Measurements from ENCODE around the gene PLRG1.
A peak's percentile ranks its signal among the peaks of the same experiment; 100 is the strongest.

Gene PLRG1

DNA sequence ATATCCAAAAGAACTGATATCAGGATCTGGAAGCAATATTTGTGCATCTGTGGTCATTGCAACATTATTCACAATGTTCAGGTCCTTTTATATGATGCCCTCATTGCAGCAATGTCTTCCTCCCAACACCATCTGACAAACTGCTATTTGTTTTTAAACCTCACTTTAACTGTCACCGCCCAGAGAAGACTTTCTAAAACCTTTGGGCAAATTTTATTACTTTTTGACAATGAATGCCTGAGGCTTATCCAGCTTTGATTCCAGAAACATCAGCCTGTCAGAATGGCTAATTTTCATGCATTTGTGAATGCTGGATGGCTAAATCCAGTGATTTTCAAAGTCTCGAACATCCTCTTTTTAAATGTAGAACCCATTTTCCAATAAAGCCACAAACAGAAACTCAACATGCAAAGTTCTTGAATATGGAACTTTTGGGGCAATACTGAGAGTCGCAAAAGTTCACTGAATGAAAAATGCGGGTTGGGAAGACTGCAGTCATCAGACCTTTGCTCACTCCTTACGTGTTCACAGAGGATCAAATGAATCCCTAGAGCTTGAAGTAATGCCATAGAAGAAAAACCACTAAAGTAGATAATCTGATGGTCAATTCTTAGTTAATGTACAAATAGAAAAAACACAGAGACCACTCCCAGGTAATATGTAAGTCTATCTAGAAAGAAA is 23.1 kb upstream of the PLRG1 start:
- DNase-seq, result no peak

DNA sequence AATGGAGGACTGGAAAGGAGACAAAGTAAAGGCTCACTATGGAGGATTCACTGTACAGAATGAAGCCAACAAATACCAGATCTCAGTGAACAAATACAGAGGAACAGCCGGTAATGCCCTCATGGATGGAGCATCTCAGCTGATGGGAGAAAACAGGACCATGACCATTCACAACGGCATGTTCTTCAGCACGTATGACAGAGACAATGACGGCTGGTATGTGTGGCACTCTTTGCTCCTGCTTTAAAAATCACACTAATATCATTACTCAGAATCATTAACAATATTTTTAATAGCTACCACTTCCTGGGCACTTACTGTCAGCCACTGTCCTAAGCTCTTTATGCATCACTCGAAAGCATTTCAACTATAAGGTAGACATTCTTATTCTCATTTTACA is 19.4 kb upstream of the PLRG1 start:
- DNase-seq, result no peak

DNA sequence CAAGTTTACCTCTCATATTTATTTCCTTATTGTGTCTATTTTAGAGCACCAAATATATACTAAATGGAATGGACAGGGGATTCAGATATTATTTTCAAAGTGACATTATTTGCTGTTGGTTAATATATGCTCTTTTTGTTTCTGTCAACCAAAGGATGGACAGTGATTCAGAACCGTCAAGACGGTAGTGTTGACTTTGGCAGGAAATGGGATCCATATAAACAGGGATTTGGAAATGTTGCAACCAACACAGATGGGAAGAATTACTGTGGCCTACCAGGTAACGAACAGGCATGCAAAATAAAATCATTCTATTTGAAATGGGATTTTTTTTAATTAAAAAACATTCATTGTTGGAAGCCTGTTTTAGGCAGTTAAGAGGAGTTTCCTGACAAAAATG is 18.8 kb upstream of the PLRG1 start:
- DNase-seq, result no peak

DNA sequence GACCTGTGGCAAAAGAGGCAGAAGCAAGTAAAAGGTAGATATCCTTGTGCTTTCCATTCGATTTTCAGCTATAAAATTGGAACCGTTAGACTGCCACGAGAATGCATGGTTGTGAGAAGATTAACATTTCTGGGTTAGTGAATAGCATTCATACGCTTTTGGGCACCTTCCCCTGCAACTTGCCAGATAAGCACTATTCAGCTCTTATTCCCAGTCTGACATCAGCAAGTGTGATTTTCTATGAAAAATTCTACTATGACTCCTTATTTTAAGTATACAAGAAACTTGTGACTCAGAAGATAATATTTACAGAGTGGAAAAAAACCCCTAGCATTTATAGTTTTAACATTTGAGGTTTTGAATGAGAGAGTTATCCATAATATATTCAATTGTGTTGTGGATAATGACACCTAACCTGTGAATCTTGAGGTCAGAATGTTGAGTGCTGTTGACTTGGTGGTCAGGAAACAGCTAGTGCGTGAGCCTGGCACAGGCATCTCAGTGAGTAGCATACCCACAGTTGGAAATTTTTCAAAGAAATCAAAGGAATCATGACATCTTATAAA is 16.5 kb upstream of the PLRG1 start:
- DNase-seq, result no peak

DNA sequence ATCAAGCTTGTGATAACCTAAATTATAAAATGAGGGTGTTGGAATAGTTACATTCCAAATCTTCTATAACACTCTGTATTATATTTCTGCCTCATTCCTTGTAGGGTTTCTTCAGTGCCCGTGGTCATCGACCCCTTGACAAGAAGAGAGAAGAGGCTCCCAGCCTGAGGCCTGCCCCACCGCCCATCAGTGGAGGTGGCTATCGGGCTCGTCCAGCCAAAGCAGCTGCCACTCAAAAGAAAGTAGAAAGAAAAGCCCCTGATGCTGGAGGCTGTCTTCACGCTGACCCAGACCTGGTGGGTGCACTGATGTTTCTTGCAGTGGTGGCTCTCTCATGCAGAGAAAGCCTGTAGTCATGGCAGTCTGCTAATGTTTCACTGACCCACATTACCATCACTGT is 15.5 kb upstream of the PLRG1 start:
- no peak for DNase-seq

DNA sequence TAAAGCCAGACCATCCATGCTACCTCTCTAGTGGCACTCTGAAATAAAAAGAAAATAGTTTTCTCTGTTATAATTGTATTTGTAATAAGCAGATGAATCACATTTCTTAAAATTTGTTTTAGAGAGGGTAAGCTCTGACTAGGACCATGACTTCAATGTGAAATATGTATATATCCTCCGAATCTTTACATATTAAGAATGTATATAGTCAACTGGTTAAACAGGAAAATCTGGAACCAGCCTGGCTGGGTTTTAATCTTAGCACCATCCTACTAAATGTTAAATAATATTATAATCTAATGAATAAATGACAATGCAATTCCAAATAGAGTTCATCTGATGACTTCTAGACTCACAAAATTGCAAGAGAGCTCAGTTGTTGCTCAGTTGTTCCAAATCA is 14.1 kb upstream of the PLRG1 start:
- DNase-seq, result no peak

DNA sequence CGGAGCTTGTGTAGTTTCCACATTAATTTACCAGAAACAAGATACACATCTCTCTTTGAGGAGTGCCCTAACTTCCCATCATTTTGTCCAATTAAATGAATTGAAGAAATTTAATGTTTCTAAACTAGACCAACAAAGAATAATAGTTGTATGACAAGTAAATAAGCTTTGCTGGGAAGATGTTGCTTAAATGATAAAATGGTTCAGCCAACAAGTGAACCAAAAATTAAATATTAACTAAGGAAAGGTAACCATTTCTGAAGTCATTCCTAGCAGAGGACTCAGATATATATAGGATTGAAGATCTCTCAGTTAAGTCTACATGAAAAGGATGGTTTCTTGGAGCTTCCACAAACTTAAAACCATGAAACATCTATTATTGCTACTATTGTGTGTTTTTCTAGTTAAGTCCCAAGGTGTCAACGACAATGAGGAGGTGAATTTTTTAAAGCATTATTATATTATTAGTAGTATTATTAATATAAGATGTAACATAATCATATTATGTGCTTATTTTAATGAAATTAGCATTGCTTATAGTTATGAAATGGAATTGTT is 12.6 kb upstream of the PLRG1 start, which contains the start of gene FGB:
Gene FGB (plus strand): TSS at position 315 of the 558 bp plus-strand sequence. CDS start 8 bp downstream, at position 323.
- no peak for DNase-seq

DNA sequence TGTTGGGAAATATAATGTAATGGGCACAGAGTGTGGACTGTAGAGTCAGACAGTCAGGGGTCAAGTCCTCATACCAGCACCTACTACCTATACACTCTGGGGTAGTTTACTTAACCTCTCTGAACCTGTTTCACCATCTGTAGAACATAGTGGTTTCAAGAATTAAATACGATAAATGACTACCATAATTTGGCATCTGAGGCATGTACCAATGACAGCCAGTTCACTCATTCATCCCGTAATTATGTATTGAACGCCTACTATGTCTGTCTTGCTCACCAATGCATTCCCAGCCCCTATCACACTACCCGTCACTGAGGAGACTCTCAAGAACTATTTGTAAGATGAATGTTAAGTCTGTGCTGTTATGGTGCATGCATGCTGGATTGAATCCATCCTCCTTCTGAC is 10.6 kb upstream of the PLRG1 start:
- DNase-seq, result no peak

DNA sequence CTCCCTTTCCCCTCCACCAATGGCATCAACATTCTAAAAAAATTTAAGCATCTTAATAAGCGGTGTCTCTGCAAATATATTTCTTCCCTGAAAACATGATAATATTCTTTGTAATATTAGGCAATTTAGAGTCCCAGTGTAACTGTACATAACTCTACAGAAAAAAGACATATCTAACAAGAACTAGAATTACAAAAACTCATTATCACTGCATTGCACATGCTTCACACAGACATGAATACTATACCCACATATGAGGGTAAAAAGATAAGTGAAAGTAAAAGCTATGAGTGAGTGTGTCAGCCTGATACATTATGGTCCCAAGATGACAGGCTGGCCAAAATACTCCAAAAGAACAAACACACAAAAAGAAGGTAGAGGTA is 10.2 kb upstream of the PLRG1 start:
- no peak for DNase-seq

DNA sequence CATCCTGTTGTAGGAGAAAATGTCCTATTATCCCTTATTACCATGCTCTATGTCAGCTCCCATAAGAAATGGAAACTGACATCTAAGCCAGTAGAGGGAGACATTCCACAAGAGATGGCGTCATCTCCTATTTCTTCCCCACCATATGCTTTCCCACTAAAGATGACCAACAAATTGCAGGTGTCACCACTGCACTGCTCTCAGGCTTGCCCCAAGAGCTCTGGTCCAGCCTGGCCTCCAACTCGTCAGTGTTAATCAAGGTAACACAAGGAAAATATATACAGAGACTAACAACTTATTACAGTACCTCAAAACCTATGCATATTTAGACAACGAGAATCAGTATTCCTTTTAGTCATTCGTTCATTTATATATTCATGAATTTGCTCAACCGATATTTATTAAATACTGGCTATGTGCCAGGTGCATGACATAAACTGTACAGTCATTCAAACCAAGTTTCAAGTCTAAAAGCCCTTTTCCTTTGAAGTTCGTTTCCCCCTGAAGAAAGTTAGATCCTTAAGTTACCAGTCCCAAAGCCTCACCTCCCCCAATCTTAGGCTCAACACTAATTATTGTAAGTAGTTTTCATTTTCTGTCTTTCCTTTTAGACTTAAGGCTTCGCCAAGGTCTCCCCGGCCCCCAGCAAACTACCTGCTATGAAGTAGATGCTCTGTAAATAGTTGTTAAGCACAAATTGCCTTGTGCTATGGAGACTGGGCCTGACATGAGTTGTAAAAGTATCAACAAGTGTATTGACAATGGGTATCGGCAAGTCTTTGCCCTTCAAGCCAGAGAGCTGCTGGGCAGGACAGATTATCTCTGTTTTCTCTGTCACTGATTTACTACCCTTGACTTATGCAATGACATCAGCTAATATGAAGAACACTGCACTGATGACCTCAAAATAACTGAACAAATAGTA is 9.6 kb upstream of the PLRG1 start:
- DNase-seq, result no peak

DNA sequence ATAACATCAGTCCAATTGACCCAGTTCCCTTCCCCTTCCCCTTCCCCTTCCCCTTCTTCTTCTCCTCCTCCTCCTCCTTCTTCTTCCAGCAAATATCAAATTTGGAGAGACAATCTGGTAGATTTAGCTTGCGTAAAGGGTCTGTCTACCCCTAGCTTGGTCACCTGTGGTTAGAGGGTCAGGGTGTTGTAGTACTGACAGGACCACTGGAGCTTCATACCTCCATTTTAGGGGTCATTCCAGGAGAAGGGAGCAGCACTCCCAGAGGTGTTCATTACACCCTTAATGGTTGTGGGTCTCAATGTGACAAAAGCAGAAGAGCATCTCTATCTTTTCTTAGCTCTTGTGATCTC is 8.9 kb upstream of the PLRG1 start:
- DNase-seq, result no peak

DNA sequence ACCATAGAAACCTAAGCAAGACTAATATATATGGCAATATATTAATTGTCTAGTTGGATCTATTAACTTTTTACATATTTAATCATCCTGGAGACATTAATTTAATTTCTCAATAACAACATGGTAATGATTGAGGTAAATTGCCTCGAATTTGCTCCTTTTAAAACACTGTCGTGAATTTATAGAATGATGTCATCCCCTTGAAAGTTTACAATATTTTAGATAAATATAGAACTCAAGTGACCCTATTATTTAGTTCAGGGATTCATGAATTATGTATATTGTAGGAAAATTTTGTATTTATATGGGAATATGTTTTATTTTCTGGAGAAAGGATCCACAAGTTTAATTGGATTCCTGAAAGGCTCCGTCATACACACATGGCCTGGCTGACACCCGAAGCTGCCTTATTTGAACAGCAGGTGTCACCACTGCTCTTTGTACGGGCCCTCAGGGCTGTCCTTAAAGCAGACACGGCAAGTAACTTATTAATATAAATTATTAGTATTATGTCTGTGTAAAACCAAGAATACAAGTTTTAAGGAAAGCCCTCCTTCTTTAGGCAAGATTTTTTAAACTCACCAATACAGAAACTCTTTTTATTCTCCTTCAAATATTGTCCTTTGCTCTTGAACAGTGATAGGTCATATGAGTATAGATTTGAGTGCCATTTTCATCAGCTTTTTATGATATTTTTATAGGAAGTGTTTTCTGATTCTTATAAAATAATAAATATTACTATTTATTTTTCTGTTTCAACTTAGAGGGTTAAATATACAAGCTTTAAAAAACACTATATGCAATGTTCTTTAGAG is 1.9 kb upstream of the PLRG1 start:
- peak; percentile 82 for DNase-seq

DNA sequence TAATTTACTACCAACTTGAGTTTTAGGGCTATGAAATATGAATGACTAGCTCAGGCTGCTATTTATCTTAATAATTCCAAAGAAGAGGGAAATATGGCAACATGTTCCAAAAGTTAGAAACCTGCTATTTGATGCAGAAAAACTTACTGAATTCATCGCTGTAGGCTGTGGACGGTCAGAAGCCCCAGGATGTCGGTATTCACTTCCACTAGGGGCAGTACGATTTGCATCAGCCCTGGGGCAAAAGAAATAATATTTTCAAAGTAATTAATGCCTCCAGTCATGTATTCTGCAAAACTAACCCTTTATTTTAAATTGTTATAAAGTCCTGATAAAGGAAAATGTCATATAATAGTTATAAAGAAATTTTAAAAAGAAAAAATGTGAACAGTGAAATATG is 4.5 kb downstream of the PLRG1 start:
- DNase-seq, result no peak

DNA sequence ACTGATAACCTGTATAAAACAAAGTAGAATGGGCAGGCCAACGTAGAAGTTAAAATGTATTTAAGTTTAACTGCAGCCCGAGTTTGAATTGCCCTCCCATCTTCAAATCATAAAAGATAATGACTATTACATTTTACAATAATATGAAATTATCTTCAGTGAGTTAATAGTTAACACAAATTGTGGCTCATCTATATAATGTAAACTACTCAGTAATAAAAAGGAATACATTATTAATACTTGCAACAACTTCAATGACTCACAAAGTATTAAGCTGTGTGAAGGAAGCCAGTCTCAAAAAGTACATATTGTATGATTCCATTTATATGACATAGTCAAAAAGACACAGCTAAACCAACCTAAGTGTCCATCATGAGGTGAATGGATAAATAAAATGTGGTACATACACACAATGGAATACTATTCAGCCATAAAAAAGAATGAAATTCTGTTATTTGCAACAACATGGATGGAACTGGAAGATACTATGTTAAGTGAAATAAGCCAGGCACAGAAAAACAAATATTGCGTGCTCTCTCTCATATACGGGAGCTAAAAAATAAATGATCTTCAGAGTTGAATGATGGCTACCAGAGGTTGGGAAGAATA is 7.8 kb downstream of the PLRG1 start:
- no peak for DNase-seq

DNA sequence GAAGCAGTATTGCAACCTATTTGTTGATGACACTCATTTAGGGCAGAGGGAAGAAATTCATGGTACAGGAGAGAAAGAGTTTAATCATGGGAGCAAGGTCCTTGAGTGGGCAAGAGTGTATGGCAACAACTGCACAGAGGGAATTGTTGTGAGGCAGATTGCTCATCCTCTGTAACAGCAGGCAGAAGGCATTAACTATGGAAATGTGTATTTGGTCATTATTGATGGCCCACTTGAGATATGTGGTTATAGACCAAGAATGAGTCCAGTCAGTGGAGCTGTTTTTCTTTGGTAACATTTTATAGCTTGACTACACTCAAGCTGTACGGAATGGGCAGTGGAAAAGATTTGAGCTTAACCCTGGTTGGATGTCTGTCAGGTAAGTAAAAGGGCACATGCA is 15.9 kb downstream of the PLRG1 start:
- no peak for DNase-seq

DNA sequence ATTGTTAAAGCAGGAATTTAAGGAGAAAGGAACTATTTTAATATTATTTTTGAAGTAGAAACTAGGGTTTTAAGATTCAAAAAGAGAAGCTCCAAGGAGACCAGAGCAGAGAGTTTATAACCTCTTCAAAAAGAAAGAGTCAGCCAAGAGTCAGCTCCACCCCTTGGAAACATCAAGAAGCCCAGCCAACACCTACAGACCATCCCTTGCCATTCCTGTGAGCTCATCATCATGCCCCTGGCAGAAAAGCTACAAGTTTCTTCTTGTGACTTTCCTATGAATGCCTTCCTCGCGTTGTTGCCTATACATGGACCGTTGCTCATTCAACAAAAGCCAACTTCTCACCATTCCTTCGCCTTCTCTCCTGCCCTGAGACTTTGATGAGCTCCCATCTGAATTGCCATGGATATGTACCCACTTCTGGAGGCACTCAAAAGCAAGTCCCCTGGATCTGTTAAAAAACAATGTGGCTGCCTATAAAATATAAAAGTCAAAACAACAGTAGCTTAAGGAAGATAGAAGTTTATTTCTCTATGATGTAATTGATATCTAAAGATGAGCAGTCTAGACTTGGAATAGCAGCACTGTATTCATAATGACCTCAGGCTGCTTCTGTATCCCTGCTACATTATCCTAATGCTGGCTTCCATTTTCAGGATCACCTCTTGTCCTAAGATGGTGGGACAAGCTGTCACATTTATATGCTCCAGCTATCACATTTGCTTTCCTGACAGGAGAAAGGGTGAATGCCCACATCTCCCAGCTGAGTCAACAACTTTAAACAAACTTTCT is 20.3 kb downstream of the PLRG1 start:
- no peak for DNase-seq

DNA sequence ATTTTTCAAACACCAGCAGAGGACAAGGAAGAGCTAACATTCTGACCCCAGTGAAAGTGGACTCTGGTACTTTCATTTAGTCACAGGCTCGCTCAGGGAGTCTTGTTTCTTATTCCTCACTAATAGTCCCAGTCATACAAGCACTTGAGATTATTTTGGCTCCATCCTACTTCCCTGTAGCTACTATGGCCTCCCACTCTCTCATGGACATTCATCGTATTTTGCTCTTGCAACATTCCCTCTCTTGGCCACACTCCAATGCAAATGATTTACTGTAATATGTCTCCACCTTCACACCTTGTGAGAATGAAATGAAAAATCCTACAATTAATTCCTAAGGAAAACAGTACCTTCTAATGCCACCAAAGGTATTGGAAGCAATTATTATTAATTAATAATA is 21.3 kb downstream of the PLRG1 start:
- no peak for DNase-seq

DNA sequence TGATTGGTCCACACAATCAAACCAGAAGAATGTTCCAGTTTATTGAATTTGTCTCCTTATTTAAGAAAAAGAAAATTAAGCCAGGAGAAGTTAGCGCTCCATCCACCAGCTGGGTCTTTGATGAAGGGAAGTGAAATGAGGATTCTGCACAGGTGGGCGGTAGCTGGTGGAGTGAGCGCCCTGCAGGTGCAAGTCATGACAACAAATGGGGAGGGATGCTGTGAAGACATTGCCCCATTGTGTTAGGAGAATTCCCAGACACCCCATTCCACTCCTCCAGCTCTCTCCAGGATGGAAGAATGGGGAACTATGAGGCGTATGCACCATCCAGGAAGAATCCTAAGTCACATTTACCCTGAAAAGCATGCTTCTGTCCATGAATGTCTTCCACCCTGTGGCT is 22.9 kb downstream of the PLRG1 start:
- no peak for DNase-seq

DNA sequence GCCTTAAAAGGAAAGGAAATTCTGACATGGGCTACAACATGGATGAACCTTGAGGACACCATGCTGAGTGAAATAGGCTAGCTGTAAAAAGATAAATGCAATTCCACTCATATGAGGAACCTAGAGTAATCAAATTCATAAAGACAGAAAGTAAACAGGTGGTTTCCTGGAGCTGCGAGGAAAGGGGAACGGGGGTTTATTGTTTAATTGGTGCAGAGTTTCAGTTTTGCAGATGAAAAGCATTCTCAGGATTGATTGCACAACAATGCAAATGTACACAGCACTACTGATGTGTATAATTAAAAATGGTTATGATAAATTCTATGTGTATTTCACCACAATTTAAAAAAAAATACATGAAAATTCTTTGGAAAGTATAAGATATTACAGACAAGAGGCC is 24.0 kb downstream of the PLRG1 start:
- DNase-seq, result no peak

DNA sequence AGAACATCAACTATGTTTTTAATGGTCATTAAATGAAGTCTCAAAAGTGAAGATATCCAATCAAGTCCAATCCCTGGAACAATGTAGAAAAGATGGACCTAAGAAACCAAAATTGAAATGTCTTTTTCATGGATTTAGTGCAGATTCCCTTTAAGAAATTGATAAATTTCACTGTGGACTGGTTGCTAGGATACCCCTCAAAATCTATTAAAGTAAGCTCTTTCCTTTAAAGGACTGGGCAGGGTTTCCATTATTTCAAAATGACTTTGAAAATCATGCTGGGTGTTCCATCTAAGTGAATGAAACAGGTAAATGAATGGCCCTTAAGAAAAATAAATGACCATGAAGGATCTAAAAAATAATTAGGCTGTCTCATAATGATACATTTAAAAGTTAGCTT is 28.6 kb downstream of the PLRG1 start:
- DNase-seq, result no peak

DNA sequence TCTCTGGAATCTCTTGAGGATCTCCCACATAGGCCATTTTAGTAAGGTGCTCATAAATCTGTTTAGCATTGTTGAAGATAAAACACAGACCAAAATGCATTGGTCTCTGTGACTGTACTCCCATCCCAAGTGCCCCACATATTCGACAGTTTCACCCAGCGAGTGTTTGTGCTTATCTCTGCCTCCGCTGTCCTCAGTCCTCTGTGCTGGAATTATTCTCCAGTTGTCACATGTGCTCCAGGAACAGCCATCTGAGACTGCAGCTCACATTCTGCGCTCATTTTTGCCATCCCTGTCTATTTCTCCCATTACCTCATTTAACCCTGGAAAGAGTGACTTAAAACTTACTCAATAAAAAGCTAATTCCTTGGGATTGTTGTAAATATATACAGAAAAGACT is 31.0 kb downstream of the PLRG1 start:
- DNase-seq, result no peak

DNA sequence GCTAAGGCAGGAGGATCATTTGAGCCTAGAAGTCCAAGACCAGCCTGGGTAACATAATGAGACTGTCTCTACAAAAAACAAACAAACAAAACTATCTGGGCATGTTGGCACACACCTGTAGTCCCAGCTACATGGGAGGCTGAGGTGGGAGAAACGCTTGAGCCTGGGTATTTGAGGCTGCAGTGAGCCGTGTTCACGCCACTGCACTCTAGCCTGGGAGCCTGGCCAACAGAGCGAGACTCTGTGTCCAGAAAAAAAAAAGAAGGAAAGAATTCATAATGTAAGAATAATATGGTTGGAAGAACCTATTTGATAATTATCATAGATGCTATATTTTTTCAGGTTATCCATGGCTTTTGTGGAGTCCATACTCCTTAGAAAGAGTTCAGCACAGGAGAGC is 32.6 kb downstream of the PLRG1 start:
- DNase-seq, result no peak
